Upper lobe of right lung (tissue), 1 donor: ENCODE data around the gene FERMT3. TPM values are rescaled to one million over a fixed set of nuclear protein-coding genes. Genes with fewer than 3 reads are reported as not detected.

ENCODE experiments used
- ATAC-seq: fragments of 200-7000 bp; cut with Tn5 transposase; one replicate; pipeline ENCODE4 v1.9.1; 2020; ENCODE audit warnings: mild to moderate bottlenecking, moderate library complexity
- DNase-seq: peaks from one replicate; pipeline ENCODE4 v3.0.0-alpha.2; 2020
- H3K27ac ChIP-seq: fragments of 200-600 bp; one replicate; pipeline ENCODE4 v1.8.0; 2022
- H3K27me3 ChIP-seq: fragments of 200-600 bp; one replicate; pipeline ENCODE4 v1.8.0; 2022; ENCODE audit warnings: mild to moderate bottlenecking
- H3K36me3 ChIP-seq: fragments of 200-600 bp; one replicate; pipeline ENCODE4 v1.8.0; 2022
- H3K4me1 ChIP-seq: fragments of 200-600 bp; one replicate; pipeline ENCODE4 v1.8.0; 2022
- H3K4me3 ChIP-seq: fragments of 200-600 bp; one replicate; pipeline ENCODE4 v1.8.0; 2022; ENCODE audit warnings: mild to moderate bottlenecking
- H3K9me3 ChIP-seq: fragments of 200-600 bp; one replicate; pipeline ENCODE4 v1.8.0; 2022
- intact Hi-C: fragments of 100-400 bp; cut with DNase I; formaldehyde crosslinking; loops from one replicate; pipeline ENCODE4 v1.11.0; 2022
- total RNA-seq: library from RNA; stranded (reverse); fragmentation: NEBNext Ultra II Directional; extraction: Animal tissue kit (Norgen Biotek cat#: 25700); gene quantifications from one replicate; pipeline ENCODE4 v1.2.1, GENCODE V29; 2021
- TF ChIP-seq, protein P1 (sequence below): fragments of 200-600 bp; IDR thresholded peaks from one replicate; pipeline ENCODE4 v1.8.0; 2022; ENCODE audit warnings: antibody characterized with exemption
- donor health status: DM: no; HTN: yes; CAD: no; lungs with severe emphysema.

Gene FERMT3
- total RNA-seq, 1 donor from 2014 or later = 73.1 TPM

DNA sequence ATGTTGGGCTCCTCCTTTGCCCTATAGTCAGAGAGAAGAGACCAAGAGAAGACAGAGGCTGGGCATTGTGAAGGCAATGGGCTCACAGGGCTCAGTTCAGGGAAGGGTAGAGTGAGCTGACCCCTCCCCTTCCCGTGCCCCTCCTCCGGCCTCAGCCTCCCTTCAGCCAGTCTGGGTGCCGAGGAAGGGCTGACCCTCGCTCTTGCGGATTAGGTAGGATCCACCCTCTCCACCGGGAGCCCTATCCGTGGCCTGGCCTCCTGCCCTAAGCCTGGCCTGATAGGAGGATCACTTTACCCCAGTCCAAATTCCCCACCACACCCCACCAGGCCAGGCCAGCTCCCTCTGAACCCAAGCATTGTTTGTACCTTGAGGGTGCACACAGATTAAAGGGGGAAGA, 42.1 kb downstream of the FERMT3 start:
- DNase-seq (no peak), ATAC-seq (no peak)
- no peaks in the 10 kb centered on the region for H3K9me3 ChIP-seq
- H3K4me1 ChIP-seq = peaks cover 27% of the 10 kb centered on the region
- H3K27me3 ChIP-seq = no peaks in the 10 kb centered on the region
- intact Hi-C loops = no loop called here
- H3K27ac ChIP-seq = no peak overlapping the region
- TF ChIP-seq, protein P1, sequence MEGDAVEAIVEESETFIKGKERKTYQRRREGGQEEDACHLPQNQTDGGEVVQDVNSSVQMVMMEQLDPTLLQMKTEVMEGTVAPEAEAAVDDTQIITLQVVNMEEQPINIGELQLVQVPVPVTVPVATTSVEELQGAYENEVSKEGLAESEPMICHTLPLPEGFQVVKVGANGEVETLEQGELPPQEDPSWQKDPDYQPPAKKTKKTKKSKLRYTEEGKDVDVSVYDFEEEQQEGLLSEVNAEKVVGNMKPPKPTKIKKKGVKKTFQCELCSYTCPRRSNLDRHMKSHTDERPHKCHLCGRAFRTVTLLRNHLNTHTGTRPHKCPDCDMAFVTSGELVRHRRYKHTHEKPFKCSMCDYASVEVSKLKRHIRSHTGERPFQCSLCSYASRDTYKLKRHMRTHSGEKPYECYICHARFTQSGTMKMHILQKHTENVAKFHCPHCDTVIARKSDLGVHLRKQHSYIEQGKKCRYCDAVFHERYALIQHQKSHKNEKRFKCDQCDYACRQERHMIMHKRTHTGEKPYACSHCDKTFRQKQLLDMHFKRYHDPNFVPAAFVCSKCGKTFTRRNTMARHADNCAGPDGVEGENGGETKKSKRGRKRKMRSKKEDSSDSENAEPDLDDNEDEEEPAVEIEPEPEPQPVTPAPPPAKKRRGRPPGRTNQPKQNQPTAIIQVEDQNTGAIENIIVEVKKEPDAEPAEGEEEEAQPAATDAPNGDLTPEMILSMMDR = no peak
- H3K4me3 ChIP-seq = no peak overlapping the region
- peaks cover 6% of the 10 kb centered on the region for H3K36me3 ChIP-seq

- ATAC-seq = no peak
- Histone ChIP-seq H3K9me3 (no peaks in the 10 kb centered on the region), H3K36me3 (peaks cover 2% of the 10 kb centered on the region), H3K27ac (no peak overlapping the region), H3K27me3 (no peaks in the 10 kb centered on the region), H3K4me3 (no peak overlapping the region), H3K4me1 (peaks cover 31% of the 10 kb centered on the region)
- TF ChIP-seq, protein P1 = no peak
- intact Hi-C loops = no loop called here
- DNase-seq = no peak
Measured at GRCh38 chr11:64249038-64249437, 42.5 kb downstream of the FERMT3 start.

DNA sequence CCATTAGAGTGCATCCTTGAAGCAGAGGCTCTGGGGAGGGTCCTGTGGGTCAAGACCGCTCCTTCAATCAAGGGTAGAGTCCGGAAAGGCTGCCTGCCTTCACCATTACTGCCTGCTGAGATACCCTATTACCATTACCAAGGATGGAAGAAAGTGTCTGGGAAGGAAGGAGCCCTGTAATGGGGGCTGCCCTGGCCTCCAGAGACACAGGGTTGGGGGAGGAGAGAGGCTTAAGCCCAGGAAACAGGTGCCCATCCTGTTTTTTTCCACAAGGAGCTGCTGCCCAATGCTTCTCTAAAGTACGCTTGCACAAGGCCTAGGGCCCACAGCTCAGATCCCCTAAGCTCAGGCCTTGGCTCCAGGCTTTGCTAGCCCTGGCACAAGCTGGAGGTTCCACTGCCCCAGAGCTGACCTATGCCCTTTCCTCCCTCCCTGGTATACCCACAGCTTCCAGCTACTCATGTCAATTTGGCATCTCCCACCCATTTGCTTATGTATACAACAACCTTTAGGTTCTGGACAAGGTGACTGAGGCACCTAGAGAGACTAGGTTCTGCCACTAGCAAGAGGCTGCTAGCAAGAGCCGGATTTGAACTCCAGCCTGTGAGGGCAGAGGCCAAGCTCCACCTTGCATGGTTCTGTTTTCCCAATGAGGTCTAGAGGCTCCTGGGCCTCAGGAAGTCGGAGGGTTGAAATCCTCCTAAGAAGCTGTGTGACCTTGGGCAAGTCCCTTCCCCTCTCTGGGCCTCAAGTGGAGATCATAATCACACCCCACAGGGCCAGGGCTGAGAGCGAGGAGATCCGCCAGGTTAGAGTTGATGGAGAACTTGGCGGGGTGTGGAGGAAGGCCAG, 43.3 kb downstream of the FERMT3 start:
- no peak for ATAC-seq
- no peak for DNase-seq
- TF ChIP-seq, protein P1 = no peak
- Histone ChIP-seq H3K27ac (no peak overlapping the region), H3K4me1 (peaks cover 31% of the 10 kb centered on the region), H3K4me3 (no peak overlapping the region), H3K36me3 (peaks cover 6% of the 10 kb centered on the region), H3K9me3 (no peaks in the 10 kb centered on the region), H3K27me3 (no peaks in the 10 kb centered on the region)
- intact Hi-C loops = no loop called here

DNA sequence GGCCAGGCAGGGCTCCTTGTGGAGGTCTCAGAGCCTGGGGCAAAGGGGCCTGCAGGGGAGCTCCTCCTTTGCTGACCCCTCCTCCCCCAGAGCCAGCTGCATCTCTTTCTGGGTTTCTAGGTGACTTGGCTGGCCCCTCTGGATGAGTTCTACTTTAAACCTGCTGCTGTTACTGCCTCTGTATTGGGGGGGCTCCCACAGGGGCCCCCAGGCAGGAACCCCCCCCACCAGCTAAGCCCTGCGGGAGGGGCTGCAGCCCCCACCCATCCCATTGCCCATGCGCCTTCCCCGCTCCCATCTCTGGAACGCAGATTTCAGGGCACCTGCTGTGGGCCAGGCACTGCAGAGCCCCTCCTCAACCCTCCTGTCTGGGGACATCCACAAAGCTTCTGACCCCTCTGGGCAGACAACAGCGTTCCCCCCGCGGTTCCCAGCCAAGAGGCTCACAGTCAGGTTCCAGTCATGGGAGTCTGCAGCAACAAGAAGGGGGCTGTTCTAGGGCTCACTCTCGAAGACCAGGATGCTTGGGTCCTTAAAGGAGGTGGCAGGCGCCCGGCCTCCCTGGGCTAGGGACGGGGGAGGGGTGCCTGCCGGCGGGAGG, 44.0 kb downstream of the FERMT3 start:
- no peak for DNase-seq
- H3K4me1 ChIP-seq = peaks cover 26% of the 10 kb centered on the region

DNA sequence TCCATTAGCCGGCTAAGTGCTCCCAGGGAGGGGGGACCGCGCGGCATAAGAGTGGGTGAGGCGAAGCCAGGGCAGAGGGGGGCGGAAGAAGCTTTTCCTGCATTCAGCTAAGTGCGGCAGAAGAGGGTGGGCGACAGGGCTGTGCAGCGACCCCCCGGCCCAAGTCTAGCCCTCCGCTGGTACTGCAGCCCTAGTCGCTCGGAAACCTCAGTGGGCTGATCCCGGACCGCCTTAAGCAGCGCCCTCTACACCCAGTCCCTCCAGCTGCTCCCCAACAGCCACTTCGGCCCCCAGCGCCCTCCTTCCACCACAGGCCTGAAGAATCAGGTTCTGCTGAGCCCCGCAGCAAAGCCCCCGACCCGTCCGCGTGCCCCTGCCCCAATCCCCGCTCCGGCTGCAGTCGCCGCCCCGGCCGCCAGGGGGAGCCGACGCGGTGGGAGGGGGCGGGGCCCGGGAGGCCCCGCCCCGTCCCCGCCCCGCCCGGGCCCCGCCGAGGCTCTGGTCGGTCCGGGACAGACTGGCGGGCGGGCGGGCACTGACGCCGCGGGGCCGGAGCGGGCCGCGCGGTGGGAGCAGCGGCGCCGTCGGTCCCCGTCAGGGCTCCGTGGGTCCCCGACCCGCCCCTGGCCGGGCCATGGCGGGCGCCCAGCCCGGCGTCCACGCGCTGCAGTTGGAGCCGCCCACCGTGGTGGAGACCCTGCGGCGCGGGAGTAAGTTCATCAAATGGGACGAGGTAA, 44.7 kb downstream of the FERMT3 start, which contains the start of gene PLCB3:
TSS of gene PLCB3 (plus strand) at position 515 of the 737 bp plus-strand sequence. CDS start at position 635, 120 bp downstream.
- H3K27me3 ChIP-seq = no peaks in the 10 kb centered on the region
- H3K4me1 ChIP-seq = peaks cover 26% of the 10 kb centered on the region
- peaks cover 14% of the 10 kb centered on the region for H3K36me3 ChIP-seq
- peak; percentile 77 for ATAC-seq
- TF ChIP-seq, protein P1 = peak; percentile 66
- no peaks in the 10 kb centered on the region for H3K9me3 ChIP-seq
- intact Hi-C loops = no loop called here
- peak within 1 kb of the TSS; percentile 72 for H3K27ac ChIP-seq
- DNase-seq = peak; percentile 82
- peak within 1 kb of the TSS; percentile 89 for H3K4me3 ChIP-seq

More for the DNA sequence above, 44.0 kb downstream of the FERMT3 start:
- H3K27ac ChIP-seq = no peak overlapping the region
- intact Hi-C loops = no loop called here
- H3K4me3 ChIP-seq = peak overlapping the region; percentile 89
- TF ChIP-seq, protein P1 = no peak
- H3K36me3 ChIP-seq = peaks cover 12% of the 10 kb centered on the region
- ATAC-seq = no peak
- no peaks in the 10 kb centered on the region for H3K27me3 ChIP-seq
- H3K9me3 ChIP-seq = no peaks in the 10 kb centered on the region
